Epidermal melanocyte (primary cell): ENCODE measurements around the gene ABCC2.
"Not testable (repeated sequence)": the region's sequence is repeated elsewhere in the genome, so short reads cannot be mapped to it uniquely, and the experiment has no call there.

Experiments
- DNase-seq: peaks from one replicate; pipeline ENCODE4 v3.0.0; 2011; ENCODE audit warnings: low spot score; ENCODE audit not compliant: insufficient read length

The ABCC2 gene

GRCh38 chr10:99851825-99852224 is 69.4 kb downstream of the ABCC2 start:
- no peak for DNase-seq

DNA sequence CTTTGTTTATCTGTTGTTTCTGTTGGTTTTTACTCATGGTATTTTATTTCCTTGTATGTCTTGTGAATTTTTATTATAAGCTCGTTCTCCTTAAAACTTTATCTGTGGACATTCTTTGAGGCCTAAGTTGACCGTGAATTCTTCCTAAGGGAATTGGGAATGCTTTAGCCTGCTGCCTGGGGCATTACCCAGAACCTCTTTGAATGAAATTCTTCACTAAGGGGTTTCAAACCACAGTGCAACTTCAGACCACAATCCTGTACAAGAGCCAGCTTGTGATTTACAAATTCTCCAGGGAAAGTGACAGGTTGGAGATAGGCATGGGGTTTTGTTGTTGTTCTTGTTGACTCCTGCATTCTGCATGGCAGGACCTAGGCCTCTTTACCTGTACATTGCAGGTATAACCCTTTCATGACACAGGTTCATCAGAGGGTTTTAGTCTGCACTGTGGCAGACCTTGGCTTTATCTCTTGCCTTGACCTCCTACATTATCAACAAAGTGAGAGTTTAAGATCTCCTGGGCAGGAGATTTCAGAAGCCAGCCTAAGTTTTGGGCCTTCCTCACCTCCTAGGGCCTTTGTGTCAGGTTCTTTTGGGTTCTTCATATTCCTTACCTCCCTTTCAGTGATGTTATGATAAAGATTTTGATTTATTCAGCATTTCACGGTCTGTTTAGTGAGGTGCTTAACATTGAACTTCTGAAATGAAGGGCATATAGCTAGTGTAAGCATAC is 70.2 kb downstream of the ABCC2 start:
- no peak for DNase-seq

DNA sequence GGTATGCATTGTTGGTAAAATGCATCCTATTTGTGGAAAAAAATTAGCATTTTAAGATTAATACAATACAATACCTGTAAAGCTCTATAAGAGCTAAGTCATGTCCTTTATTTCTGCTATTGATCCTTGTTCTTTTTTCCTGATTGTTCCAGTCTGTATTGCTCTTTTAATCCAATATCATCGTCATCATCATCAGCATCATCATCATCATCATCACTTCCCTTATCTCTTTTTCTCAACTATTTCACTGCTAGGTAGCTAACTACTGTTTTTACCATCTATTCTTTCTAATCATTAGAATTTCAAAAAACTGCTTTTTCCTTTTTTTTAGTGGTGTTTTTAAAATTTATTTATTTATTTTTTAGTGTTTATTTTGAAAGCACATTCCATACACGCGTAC is 71.2 kb downstream of the ABCC2 start:
- DNase-seq = no peak

DNA sequence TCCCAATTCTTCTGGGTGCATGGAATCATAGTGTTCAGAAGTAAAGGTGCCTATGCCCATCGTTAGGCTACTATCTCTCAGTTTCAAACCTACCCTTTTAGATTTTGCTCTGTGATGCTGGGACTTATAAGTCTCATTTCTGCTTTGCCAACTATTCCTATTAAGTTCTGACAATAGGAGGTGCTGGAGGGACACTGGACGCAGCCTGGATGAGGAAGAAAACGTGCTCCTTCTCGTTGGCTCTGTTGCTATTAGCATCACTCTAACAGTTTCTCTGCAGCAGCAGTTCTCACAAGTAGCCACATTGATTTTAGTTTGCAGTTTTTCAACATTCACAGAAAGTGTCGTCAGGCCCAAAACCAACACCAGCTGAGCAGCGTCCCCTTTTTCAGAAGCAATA is 72.4 kb downstream of the ABCC2 start:
- no peak for DNase-seq

- DNase-seq = no peak
Measured at GRCh38 chr10:99855479-99856071, 73.1 kb downstream of the ABCC2 start.

GRCh38 chr10:99858849-99859248 is 76.4 kb downstream of the ABCC2 start:
- no peak for DNase-seq

- DNase-seq = no peak
Measured at GRCh38 chr10:99859585-99859984, 77.1 kb downstream of the ABCC2 start.

DNA sequence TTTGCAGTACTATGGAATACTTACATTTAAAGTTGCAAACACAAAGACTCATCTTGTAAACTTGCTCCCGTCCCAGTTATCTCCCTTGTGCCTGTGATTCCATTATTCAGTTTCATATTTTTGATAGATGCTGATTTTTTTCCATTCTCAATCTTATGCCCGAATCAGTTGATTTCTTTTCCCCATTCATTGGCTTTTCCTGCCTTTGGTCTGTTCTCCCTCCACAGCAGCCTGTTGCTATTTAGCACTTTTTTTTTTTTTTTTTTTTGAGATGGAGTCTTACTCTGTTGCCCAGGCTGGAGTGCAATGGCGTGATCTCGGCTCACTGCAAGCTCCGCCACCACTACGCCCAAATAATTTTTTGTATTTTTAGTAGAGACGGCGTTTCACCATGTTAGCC is 78.0 kb downstream of the ABCC2 start:
- no peak for DNase-seq

DNA sequence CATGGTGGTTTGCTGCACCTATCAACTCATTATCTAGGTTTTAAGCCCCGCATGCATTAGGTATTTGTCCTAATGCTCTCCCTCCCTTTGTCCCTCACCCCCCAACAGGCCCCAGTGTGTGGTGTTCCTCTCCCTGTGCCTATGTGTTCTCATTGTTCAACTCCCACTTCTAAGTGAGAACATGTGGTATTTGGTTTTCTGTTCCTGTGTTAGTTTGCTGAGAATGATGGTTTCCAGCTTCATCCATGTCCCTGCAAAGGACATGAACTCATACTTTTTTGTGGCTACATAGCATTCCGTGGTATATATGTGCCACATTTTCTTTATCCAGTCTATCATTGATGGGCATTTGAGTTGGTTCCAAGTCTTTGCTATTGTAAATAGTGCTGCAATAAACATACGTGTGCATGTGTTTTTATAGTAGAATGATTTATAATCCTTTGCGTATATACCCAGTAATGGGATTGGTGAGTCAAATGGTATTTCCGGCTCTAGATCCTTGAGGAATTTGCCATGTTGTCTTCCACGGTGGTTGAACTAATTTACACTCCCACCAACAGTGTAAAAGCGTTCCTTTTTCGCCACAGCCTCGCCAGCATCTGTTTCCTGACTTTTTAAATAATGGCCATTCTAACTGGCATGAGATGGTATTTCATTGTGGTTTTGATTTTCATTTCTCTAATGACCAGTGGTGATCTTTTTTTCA is 81.2 kb downstream of the ABCC2 start:
- DNase-seq = not testable (repeated sequence)

DNA sequence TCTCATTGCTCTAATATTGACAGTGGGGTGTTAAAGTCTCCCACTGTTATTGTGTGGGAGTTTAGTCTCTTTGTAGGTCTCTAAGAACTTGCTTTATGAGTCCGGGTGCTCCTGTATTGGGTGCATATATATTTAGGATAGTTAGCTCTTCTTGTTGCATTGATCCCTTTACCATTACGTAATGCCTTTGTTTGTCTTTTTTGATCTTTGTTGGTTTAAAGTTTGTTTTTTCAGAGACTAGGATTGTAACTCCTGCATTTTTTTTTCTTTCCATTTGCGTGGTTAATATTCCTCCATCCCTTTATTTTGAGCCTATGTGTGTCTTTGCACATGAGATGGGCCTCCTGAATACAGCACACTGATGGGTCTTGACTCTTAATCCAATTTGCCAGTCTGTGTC is 84.8 kb downstream of the ABCC2 start:
- DNase-seq = not testable (repeated sequence)

DNA sequence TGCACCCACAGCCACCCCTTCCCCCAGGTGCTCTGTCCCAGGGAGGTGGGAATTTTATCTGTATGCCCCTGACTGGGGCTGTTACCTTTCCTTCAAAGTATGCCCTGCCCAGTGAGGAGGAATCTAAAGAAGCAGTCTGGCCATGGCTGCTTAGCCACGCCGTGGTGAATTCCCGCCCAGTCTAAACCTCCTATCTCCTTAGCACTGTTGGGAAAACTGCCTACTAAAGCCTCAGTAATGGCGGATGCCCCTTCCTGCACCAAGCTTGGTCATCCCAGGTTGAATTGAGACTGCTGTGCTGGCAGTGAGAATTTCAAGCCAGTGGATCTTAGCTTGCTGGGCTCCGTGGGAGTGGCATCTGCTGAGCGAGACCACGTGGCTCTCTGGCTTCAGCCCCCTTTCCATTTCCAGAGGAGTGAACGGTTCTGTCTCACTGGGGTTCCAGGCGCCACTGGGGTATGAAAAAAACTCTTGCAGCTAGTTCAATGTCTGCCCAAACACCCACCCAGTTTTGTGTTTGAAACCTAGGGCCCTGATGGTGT is 87.2 kb downstream of the ABCC2 start:
- DNase-seq = no peak

DNA sequence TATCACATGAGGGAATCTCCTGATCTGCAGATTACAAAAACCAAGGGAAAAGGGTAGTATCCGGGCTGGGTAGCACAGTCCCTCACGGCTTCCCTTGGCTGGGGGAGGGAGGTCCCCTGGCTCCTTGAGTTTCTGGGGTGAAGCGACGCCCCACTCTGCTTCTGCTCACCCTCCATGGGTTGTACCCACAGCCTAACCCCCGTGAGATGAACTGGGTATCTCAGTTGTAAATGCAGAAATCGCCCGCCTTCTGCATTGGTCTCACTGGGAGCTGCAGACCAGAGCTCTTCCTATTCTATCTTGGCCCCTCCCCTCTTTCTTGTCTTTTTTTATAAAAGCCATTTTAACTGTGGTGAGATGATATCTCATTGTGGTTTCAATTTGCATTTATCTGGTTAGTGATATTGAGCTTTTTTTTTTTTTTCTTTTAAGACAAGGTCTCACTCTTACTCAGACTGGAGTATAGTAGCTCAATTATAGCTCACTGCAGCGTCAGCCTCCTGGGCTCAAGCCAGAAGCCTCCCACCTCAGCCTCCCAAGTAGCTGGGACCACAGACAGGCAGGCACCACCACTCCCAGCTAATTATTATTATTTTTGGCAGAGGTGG is 87.8 kb downstream of the ABCC2 start:
- DNase-seq = no peak

DNA sequence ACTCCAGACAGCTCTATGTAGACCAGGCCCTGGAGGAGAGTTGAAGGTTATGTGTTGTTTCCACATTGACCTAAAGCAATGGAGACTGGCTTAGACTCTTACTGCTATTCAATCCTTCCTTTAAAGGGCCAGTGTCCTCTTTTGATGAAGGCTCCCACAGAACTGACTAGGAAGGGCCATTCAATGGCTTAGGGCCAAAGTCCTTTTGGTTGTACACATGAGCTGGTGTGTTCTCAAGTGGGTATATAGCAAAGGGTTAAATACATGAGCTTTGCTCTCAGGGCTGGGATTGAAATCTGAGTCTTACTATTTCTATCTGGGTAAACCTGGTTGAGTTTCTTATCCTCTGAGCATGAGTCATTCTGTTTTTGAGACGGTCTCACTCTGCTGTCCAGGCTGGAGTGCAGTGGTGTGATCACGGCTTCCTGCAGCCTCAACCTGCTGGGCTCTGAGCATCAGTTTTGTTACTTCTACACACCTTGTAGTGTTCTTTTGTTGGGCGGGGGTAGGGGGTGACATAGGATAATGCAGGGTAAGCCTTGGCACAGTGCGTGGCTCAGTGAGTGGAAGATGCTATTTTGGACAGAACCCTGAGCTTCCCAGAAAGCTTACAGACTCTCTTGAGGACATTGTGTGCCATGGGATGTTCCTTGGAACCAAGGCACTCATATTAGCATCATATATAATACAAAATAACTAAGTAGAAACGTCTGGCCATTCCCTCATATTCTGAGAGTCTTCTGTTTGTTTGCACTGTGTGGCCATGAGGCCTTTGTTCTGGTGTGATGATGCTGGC is 90.1 kb downstream of the ABCC2 start:
- no peak for DNase-seq

- DNase-seq = no peak
Measured at GRCh38 chr10:99873846-99874245, 91.4 kb downstream of the ABCC2 start.

GRCh38 chr10:99874341-99875085 is 92.1 kb downstream of the ABCC2 start:
- DNase-seq = no peak

GRCh38 chr10:99875473-99875872 is 93.0 kb downstream of the ABCC2 start:
- no peak for DNase-seq

GRCh38 chr10:99880080-99880835 is 97.8 kb downstream of the ABCC2 start:
- no peak for DNase-seq

- DNase-seq = no peak
Measured at GRCh38 chr10:99881371-99881770, 98.9 kb downstream of the ABCC2 start.

DNA sequence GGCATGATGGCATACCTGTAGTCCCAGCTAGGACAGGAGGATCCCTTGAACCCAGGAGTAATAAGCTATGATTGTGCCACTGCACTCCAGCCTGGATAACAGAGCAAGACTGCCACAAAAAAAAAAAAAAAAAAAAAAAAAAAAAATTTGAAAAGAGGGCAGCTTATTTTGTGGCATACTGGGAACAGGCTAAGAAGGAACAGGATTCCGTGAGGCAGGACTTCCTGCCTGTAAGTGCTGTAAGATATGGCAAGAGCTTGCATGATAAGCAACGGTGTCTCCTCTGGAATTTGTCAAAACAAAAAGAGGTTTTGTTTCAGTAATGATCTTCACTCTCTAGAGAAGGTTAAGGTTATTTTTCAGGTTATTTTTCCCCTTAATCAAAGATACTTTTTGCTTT is 101.1 kb downstream of the ABCC2 start:
- DNase-seq = no peak

DNA sequence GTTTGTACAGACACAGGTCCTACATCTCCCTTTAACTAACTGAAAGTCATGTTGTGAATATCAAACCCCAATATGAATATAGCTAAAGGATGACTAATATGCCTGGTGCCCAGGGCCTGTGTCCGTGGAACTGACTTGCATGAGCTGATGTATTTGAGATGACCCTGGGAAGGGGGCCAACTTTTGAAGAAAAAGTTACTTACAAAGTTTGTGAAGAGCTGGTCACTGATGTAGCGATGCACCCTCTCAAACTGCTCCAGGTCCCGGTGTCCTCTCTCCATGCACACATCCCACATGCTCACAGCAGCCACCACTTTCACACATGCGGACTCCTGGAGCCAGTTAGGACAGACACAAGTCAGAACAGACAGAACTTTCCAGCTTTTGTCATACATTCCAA is 106.2 kb downstream of the ABCC2 start:
- DNase-seq = no peak
